ENCODE results near the gene FARSB. TPM values are rescaled to one million over a fixed set of nuclear protein-coding genes. Genes with fewer than 3 reads are reported as not detected.
A peak's percentile ranks its signal among the peaks of the same experiment; 100 is the strongest.
"Not testable (repeated sequence)": the region's sequence is repeated elsewhere in the genome, so short reads cannot be mapped to it uniquely, and the experiment has no call there.

FARSB gene
- total RNA-seq, 6 experiments from 2014 or later: 6.2 to 14.2 (median 9.0) TPM

DNA sequence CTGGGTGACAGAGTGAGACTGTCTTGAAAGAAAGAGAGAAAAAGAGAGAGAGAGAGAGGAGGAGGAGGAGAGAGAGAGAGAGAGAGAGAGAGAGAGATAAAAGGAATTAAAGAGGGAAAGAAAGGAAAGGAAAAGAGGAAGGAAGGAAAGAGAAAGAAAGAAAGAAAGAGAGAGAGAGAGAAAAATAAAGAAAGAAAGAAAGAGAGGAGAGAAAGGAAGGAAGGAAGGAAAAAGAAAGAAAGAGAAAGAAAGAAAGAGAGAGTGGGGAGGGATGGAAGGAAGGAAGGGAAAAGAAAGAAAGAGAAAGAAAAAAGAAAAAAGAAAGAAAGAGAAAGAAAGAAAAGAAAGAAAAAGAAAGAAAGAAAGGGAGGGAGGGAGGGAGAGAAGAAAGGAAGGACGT is 45.3 kb upstream of the FARSB start:
- no peak overlapping the region for H3K27ac ChIP-seq
- H3K27me3 ChIP-seq: no peaks in the 10 kb centered on the region
- ATAC-seq (no peak), DNase-seq (no peak)
- H3K36me3 ChIP-seq: peaks cover 0 to 7% (median 0%) of the 10 kb centered on the region in 4 donors
- TF ChIP-seq POLR2A (IDR thresholded peaks at IDR 0.05): no peak
- TF ChIP-seq, protein P1, sequence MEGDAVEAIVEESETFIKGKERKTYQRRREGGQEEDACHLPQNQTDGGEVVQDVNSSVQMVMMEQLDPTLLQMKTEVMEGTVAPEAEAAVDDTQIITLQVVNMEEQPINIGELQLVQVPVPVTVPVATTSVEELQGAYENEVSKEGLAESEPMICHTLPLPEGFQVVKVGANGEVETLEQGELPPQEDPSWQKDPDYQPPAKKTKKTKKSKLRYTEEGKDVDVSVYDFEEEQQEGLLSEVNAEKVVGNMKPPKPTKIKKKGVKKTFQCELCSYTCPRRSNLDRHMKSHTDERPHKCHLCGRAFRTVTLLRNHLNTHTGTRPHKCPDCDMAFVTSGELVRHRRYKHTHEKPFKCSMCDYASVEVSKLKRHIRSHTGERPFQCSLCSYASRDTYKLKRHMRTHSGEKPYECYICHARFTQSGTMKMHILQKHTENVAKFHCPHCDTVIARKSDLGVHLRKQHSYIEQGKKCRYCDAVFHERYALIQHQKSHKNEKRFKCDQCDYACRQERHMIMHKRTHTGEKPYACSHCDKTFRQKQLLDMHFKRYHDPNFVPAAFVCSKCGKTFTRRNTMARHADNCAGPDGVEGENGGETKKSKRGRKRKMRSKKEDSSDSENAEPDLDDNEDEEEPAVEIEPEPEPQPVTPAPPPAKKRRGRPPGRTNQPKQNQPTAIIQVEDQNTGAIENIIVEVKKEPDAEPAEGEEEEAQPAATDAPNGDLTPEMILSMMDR (IDR thresholded peaks at IDR 0.05): no peak
- 69% methylated on average over 1 of the region's 1 CpG for WGBS (ENCODE audit: insufficient coverage, low coverage, low lambda C conversion rate, missing lambda C conversion rate)
- H3K9me3 ChIP-seq: no peaks in the 10 kb centered on the region
- H3K4me3 ChIP-seq: no peak overlapping the region
- no peaks in the 10 kb centered on the region for H3K4me1 ChIP-seq
- intact Hi-C loops (cut with DNase I): loop anchor here in 1 of 2 donors (10.0 kb wide), 1 partner anchor 204 kb away; no protein-coding TSS in a partner anchor

DNA sequence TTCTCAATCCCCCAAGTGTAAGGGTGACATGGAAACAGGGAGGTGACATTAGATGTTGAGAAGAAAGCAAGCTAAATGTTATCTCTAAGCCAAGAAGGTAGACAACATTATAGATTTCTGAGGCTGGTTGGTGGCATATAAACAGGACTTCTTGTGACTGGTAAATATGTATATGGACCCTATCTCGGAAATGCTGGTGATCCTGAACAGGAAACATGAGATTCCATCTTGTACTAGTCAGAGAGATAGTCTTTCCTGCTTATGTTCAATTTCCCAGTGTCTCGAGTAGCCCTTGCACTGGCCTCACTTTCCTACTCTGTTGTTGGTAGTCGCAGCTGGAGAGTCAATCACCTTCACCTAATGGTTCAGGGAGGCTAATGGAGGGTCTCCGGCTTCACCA is 42.4 kb upstream of the FARSB start:
- no peak for ATAC-seq
- Histone ChIP-seq H3K36me3 (peaks cover 0 to 33% (median 0%) of the 10 kb centered on the region in 4 donors), H3K4me1 (no peaks in the 10 kb centered on the region), H3K4me3 (no peak overlapping the region), H3K27me3 (no peaks in the 10 kb centered on the region), H3K27ac (no peak overlapping the region), H3K9me3 (no peaks in the 10 kb centered on the region)
- intact Hi-C loops (cut with DNase I): no loop called here
- no peak for DNase-seq
- TF ChIP-seq POLR2A (IDR thresholded peaks at IDR 0.05): no peak
- TF ChIP-seq, protein P1 (IDR thresholded peaks at IDR 0.05): no peak
- WGBS (ENCODE audit: insufficient coverage, low coverage, low lambda C conversion rate, missing lambda C conversion rate): 93% methylated on average over 2 of the region's 4 CpGs

DNA sequence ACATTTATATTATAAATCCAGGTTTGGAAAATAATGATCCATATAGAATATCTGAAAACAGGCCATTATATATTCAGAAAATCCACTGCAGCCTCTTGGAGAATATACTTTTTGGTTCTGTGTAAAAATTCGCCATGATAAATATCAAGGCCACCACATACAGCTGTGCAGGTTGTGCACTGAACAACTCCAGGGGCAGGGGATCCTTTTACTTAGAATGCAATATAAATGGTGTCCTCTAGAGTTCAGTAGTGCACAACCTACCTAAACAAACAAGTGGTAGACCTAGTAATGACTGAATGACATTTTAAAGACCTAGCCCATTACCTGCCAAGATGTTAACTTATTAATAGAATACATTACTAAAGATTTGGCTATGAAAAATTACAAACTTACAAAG is 37.9 kb upstream of the FARSB start:
- H3K36me3 ChIP-seq: peaks cover 0 to 38% (median 0%) of the 10 kb centered on the region in 4 donors
- no peak overlapping the region for H3K27ac ChIP-seq
- 91% methylated on average over 1 of the region's 1 CpG for WGBS (ENCODE audit: insufficient coverage, low coverage, low lambda C conversion rate, missing lambda C conversion rate)
- DNase-seq (no peak), ATAC-seq (peak; percentile 50 to 76 (median 64))
- H3K4me3 ChIP-seq: no peak overlapping the region
- TF ChIP-seq, protein P1 (IDR thresholded peaks at IDR 0.05): peak; percentile 16 to 34 (median 29)
- TF ChIP-seq POLR2A (IDR thresholded peaks at IDR 0.05): no peak
- no peaks in the 10 kb centered on the region for H3K9me3 ChIP-seq
- no peaks in the 10 kb centered on the region for H3K4me1 ChIP-seq
- intact Hi-C loops (cut with DNase I): no loop called here
- H3K27me3 ChIP-seq: no peaks in the 10 kb centered on the region

DNA sequence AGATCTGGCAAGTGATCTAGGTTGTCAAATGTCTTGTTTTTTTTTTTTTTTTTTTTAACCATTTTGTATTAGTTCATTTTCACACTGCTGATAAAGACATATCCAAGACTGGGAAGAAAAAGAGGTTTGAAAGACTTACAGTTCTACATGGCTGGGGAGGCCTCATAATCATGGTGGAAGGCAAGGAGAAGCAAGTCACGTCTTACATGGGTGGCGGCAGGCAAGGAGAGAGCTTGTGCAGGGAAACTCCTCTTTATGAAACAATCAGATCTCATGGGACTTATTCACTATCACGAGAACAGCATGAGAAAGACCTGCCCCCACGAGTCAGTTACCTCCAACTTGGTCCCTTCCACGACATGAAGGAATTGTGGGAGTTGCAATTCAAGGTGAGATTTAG is 37.5 kb upstream of the FARSB start:
- H3K27me3 ChIP-seq; H3K4me3 ChIP-seq; intact Hi-C loops (cut with DNase I); H3K4me1 ChIP-seq; DNase-seq; H3K27ac ChIP-seq; ATAC-seq; H3K9me3 ChIP-seq: not testable (repeated sequence)
- peaks cover 0 to 41% (median 0%) of the 10 kb centered on the region in 4 donors for H3K36me3 ChIP-seq
- 94% methylated on average over 5 of the region's 5 CpGs for WGBS (ENCODE audit: insufficient coverage, low coverage, low lambda C conversion rate, missing lambda C conversion rate)

DNA sequence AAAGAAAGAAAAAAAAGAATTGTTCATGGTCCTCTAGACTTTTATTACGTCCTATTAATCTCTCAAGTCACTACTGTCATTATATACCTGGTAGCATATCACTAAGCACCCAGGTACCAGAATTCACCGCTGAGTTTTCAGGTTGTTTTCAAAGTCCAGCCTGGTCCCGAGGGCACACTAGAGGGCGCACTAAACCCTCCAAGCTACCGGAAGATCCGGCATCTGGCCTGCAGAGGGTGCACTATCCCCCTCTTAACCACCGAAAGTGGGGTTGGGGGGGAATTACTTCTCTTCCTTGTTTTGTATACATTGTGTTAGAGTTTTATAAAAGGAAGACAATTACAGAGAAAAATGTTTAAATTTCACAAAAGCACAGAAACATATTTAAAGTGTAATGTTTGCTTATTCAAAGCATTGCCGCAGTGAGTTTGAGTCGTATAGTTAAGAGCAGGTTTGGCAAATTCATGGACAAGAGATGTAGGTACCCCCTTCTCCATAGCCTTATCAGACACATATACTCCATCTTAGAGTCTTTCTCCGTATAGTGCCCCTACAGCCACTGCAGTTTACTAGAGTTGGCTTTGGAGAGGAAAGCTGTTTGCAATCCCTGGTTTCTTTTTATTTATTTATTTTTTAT is 34.8 kb upstream of the FARSB start:
- WGBS (ENCODE audit: insufficient coverage, low coverage, low lambda C conversion rate, missing lambda C conversion rate): 30% methylated on average over 10 of the region's 10 CpGs
- peak; percentile 67 to 75 (median 72) for DNase-seq
- intact Hi-C loops (cut with DNase I): no loop called here
- H3K36me3 ChIP-seq: peaks cover 0 to 33% (median 0%) of the 10 kb centered on the region in 4 donors
- no peak overlapping the region for H3K4me3 ChIP-seq
- no peak overlapping the region for H3K27ac ChIP-seq
- no peaks in the 10 kb centered on the region for H3K27me3 ChIP-seq
- no peaks in the 10 kb centered on the region for H3K9me3 ChIP-seq
- peak; percentile 96 to 97 (median 97) for ATAC-seq
- TF ChIP-seq POLR2A (IDR thresholded peaks at IDR 0.05): no peak
- TF ChIP-seq, protein P1 (IDR thresholded peaks at IDR 0.05): peak; percentile 87 to 99 (median 98)
- H3K4me1 ChIP-seq: peaks cover 0 to 3% (median 0%) of the 10 kb centered on the region in 4 donors
